ENCODE data around the gene SEMA5B.

DNA sequence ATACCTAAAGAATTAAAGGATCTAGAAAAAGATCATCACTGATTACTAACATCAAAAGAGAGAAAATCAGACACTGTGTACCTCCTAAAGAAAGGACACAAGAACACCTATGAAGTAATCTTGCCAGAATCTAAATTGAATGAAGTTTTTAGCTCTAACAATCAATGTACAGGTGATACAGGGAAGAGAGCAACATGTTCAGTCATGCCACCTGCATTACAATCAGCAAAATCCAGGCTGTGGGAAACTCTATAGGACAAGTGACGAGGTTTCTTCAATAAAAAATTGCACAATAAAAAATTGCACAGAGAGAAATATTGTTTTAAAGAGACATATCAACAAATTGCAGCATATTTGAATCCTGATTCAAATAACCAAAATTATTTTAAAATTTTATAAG is 93.3 kb downstream of the SEMA5B start:
- TF ChIP-seq, protein P1, sequence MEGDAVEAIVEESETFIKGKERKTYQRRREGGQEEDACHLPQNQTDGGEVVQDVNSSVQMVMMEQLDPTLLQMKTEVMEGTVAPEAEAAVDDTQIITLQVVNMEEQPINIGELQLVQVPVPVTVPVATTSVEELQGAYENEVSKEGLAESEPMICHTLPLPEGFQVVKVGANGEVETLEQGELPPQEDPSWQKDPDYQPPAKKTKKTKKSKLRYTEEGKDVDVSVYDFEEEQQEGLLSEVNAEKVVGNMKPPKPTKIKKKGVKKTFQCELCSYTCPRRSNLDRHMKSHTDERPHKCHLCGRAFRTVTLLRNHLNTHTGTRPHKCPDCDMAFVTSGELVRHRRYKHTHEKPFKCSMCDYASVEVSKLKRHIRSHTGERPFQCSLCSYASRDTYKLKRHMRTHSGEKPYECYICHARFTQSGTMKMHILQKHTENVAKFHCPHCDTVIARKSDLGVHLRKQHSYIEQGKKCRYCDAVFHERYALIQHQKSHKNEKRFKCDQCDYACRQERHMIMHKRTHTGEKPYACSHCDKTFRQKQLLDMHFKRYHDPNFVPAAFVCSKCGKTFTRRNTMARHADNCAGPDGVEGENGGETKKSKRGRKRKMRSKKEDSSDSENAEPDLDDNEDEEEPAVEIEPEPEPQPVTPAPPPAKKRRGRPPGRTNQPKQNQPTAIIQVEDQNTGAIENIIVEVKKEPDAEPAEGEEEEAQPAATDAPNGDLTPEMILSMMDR (IDR thresholded peaks at IDR 0.05; ENCODE audit: insufficient read depth, low read length): no peak
- TF ChIP-seq POLR2AphosphoS5 (IDR thresholded peaks at IDR 0.05; ENCODE audit: low read depth): no peak

All from HL-60 (cell line).